ENCODE measurements around the gene POLDIP2.
A peak's percentile ranks its signal among the peaks of the same experiment; 100 is the strongest.
"Not testable (repeated sequence)": the region's sequence is repeated elsewhere in the genome, so short reads cannot be mapped to it uniquely, and the experiment has no call there.

POLDIP2 gene

GRCh38 chr17:28364665-28365363, 7.5 kb upstream of the POLDIP2 start, which contains the start of gene SEBOX:
Gene SEBOX (minus strand): TSS chr17:28365199. CDS start chr17:28365151, 48 bp downstream.
- no peak for DNase-seq (ENCODE audit: low spot score)

- no peak for DNase-seq (ENCODE audit: low spot score)
Observed at GRCh38 chr17:28363776-28364650, 6.7 kb upstream of the POLDIP2 start.

GRCh38 chr17:28363186-28363585, 5.9 kb upstream of the POLDIP2 start:
- DNase-seq (ENCODE audit: low spot score), result no peak

GRCh38 chr17:28357901-28358197, 522 bp upstream of the POLDIP2 start:
- DNase-seq (ENCODE audit: low spot score), result no peak

- DNase-seq (ENCODE audit: low spot score), result no peak
Observed at GRCh38 chr17:28350271-28350670, 7.1 kb downstream of the POLDIP2 start.

GRCh38 chr17:28348979-28349378, 8.3 kb downstream of the POLDIP2 start:
- DNase-seq (ENCODE audit: low spot score), result no peak

GRCh38 chr17:28347261-28347891, 10.0 kb downstream of the POLDIP2 start:
- no peak for DNase-seq (ENCODE audit: low spot score)

GRCh38 chr17:28346746-28347246, 10.5 kb downstream of the POLDIP2 start:
- no peak for DNase-seq (ENCODE audit: low spot score)

GRCh38 chr17:28346199-28346580, 11.1 kb downstream of the POLDIP2 start:
- no peak for DNase-seq (ENCODE audit: low spot score)

- DNase-seq (ENCODE audit: low spot score), result no peak
Observed at GRCh38 chr17:28345419-28346198, 11.7 kb downstream of the POLDIP2 start.

- no peak for DNase-seq (ENCODE audit: low spot score)
Observed at GRCh38 chr17:28344435-28344901, 12.9 kb downstream of the POLDIP2 start.

GRCh38 chr17:28344011-28344410, 13.3 kb downstream of the POLDIP2 start:
- DNase-seq (ENCODE audit: low spot score), result no peak

GRCh38 chr17:28343491-28343932, 13.8 kb downstream of the POLDIP2 start:
- DNase-seq (ENCODE audit: low spot score), result no peak

GRCh38 chr17:28342313-28342712, 15.0 kb downstream of the POLDIP2 start:
- no peak for DNase-seq (ENCODE audit: low spot score)

- DNase-seq (ENCODE audit: low spot score), result no peak
Observed at GRCh38 chr17:28341516-28341915, 15.8 kb downstream of the POLDIP2 start.

- no peak for DNase-seq (ENCODE audit: low spot score)
Observed at GRCh38 chr17:28340374-28340773, 17.0 kb downstream of the POLDIP2 start.

- DNase-seq (ENCODE audit: low spot score), result no peak
Observed at GRCh38 chr17:28339431-28339830, 17.9 kb downstream of the POLDIP2 start.

- DNase-seq (ENCODE audit: low spot score), result not testable (repeated sequence)
Observed at GRCh38 chr17:28338769-28339212, 18.5 kb downstream of the POLDIP2 start.

GRCh38 chr17:28338056-28338768, 19.1 kb downstream of the POLDIP2 start:
- no peak for DNase-seq (ENCODE audit: low spot score)

GRCh38 chr17:28335959-28336871, 21.1 kb downstream of the POLDIP2 start:
- DNase-seq (ENCODE audit: low spot score), result peak; percentile 57

Measured in HuH-7 (cell line).